T-helper 1 cell treated with Interleukin-12 subunit alpha and Interleukin-12 subunit beta and Interleukin-4 antibody, amounts not matched to agents 30 ng/mL and 1 ng/mL, for 36 hours (primary cell): ENCODE results near the gene NLRP11. TPM values are rescaled to one million over a fixed set of nuclear protein-coding genes. Genes with fewer than 3 reads are reported as not detected.
"Not testable (repeated sequence)": the region's sequence is repeated elsewhere in the genome, so short reads cannot be mapped to it uniquely, and the experiment has no call there.

Source experiments
- intact Hi-C: fragments of 100-400 bp; cut with micrococcal nuclease; formaldehyde crosslinking; loops from one replicate; pipeline ENCODE4 v1.15.1; 2024
- total RNA-seq: library from RNA; stranded (reverse); gene quantifications from 2 replicates; pipeline ENCODE4 v1.2.3, GENCODE V29; 2022

The NLRP11 gene
- total RNA-seq, 1 donor from 2014 or later = not detected

- intact Hi-C loops = no loop called here
Observed at GRCh38 chr19:55781112-55781511, 50.7 kb downstream of the NLRP11 start.

- intact Hi-C loops = no loop called here
Observed at GRCh38 chr19:55778331-55778730, 53.5 kb downstream of the NLRP11 start.

GRCh38 chr19:55777528-55777927 is 54.3 kb downstream of the NLRP11 start:
- intact Hi-C loops = no loop called here

GRCh38 chr19:55769632-55770031 is 62.2 kb downstream of the NLRP11 start:
- intact Hi-C loops = not testable (repeated sequence)

GRCh38 chr19:55768818-55769217 is 63.0 kb downstream of the NLRP11 start, which contains the start of gene RFPL4AL1:
Gene RFPL4AL1 (plus strand): TSS chr19:55769118. CDS start chr19:55771805, 2,687 bp downstream.
- intact Hi-C loops = not testable (repeated sequence)

- intact Hi-C loops = no loop called here
Observed at GRCh38 chr19:55766466-55766865, 65.3 kb downstream of the NLRP11 start.

- intact Hi-C loops = not testable (repeated sequence)
Observed at GRCh38 chr19:55758797-55759196, 73.0 kb downstream of the NLRP11 start, which contains the start of gene RFPL4A. Gene RFPL4A (plus strand): TSS chr19:55759097. CDS start chr19:55761801, 2,704 bp downstream.

- intact Hi-C loops = not testable (repeated sequence)
Observed at GRCh38 chr19:55756808-55757207, 75.0 kb downstream of the NLRP11 start.

- intact Hi-C loops = no loop called here
Observed at GRCh38 chr19:55753401-55753800, 78.4 kb downstream of the NLRP11 start.

- intact Hi-C loops = no loop called here
Observed at GRCh38 chr19:55750715-55751114, 81.1 kb downstream of the NLRP11 start.

- intact Hi-C loops = no loop called here
Observed at GRCh38 chr19:55738302-55738701, 93.5 kb downstream of the NLRP11 start, which contains the start of gene NLRP9. Gene NLRP9 (minus strand): TSS chr19:55738402. CDS start chr19:55738374, 28 bp downstream.

Other genes starting within 250 kb of the NLRP11 start
- 14.9 and 15.5 TPM in 2 replicates for gene FIZ1, start 232.5 kb downstream of the NLRP11 start, total RNA-seq
- 21.0 and 25.4 TPM in 2 replicates for gene ZNF524, start 231.7 kb downstream of the NLRP11 start, total RNA-seq
- 15.8 and 16.8 TPM in 2 replicates for gene ZNF865, start 226.4 kb downstream of the NLRP11 start, total RNA-seq
- gene ZNF784, start 207.4 kb downstream of the NLRP11 start, total RNA-seq = 4.6 and 4.7 TPM in 2 replicates
- 42.6 and 46.1 TPM in 2 replicates for gene ZNF580, start 191.0 kb downstream of the NLRP11 start, total RNA-seq
- 22.0 and 23.6 TPM in 2 replicates for gene ZNF581, start 188.3 kb downstream of the NLRP11 start, total RNA-seq
- gene CCDC106, start 183.8 kb downstream of the NLRP11 start, total RNA-seq = 8.9 TPM in 2 replicates
- gene U2AF2, start 177.0 kb downstream of the NLRP11 start, total RNA-seq = 258 and 268 TPM in 2 replicates
- 55.9 and 58.2 TPM in 2 replicates for gene EPN1, start 156.8 kb downstream of the NLRP11 start, total RNA-seq
- gene NLRP9, start 93.6 kb downstream of the NLRP11 start, total RNA-seq = not detected in 2 replicates
- not detected in 2 replicates for gene RFPL4A, start 72.9 kb downstream of the NLRP11 start, total RNA-seq
- gene RFPL4AL1, start 62.9 kb downstream of the NLRP11 start, total RNA-seq = not detected in 2 replicates
- gene NLRP4, start 4.5 kb upstream of the NLRP11 start, total RNA-seq = not detected in 2 replicates
- not detected in 2 replicates for gene NLRP13, start 100.3 kb upstream of the NLRP11 start, total RNA-seq
- gene NLRP8, start 115.8 kb upstream of the NLRP11 start, total RNA-seq = not detected in 2 replicates
- gene NLRP5, start 154.8 kb upstream of the NLRP11 start, total RNA-seq = not detected in 2 replicates